Measurements from ENCODE around the gene COL4A1. TPM values are rescaled to one million over a fixed set of nuclear protein-coding genes. Genes with fewer than 3 reads are reported as not detected.

Gene COL4A1
- 10 to 100 TPM; 19.6 to 65.3 TPM for total RNA-seq
- long read RNA-seq, partial matches to known transcripts, result 14 of 14 reads
- long read RNA-seq, other reads (novel, unspliced or antisense), result 0 of 14 reads

- intact Hi-C loops (cut with DNase I, micrococcal nuclease), result no loop called here
- ATAC-seq (peak; percentile 53), DNase-seq (peak in 1 of 2 donors; percentile 48)
Measured at GRCh38 chr13:110306960-110307766, at the start of gene COL4A1, which contains the start of gene COL4A2. COL4A1 (minus strand) TSS chr13:110307157; CDS start chr13:110307027, 130 bp downstream. COL4A2 (plus strand) TSS chr13:110307284; CDS start chr13:110307904, 620 bp downstream.

DNA sequence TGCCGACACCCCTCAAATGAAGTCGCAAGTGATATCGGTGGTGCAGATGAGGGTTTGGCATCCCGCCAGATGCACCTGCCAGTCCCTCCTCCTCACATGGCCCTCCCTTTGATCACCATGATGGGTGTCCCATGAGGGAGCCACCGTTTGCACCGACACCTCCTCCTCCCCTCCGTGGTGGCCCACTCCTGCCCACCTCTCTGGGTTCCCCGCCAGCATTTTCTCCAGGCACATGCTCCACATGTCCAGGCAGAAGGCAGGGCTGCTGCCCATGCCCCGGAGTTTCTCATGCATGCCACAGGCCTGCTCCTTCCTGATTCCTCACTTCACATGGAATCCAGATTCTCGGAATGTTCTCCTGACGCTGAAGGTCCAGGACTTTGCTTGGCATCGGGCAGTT is 49.4 kb upstream of the COL4A1 start:
- intact Hi-C loops (cut with DNase I, micrococcal nuclease), result no loop called here
- ATAC-seq, result no peak
- DNase-seq, result no peak

- no peak for DNase-seq
- ATAC-seq, result peak; percentile 23
- intact Hi-C loops (cut with DNase I, micrococcal nuclease), result no loop called here
Measured at GRCh38 chr13:110354715-110355473, 47.9 kb upstream of the COL4A1 start.

DNA sequence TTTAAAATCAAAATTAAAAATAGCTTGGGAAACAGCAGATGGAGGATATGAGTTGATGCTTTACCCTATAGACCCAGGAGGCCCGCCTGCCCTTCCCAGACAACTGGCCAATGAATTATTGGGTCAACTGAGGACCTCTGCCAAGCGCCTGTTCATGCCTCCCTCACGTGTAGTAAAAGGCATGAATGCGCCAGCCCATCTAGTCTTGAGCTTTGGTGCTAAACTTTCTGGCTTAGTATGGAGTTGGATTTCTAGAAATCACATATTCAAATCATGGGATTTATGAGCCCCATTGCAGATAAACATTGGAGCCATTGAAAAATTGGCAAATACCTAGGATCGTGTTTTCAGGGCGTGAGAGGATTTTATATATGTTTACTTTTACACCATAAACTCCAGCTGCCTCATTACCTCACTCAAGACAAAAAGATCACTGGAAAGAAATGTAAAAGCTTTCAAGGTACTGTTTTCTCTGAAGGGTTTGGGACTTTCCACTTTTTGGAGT is 47.2 kb upstream of the COL4A1 start:
- peak; percentile 87 for ATAC-seq
- intact Hi-C loops (cut with DNase I, micrococcal nuclease), result no loop called here

DNA sequence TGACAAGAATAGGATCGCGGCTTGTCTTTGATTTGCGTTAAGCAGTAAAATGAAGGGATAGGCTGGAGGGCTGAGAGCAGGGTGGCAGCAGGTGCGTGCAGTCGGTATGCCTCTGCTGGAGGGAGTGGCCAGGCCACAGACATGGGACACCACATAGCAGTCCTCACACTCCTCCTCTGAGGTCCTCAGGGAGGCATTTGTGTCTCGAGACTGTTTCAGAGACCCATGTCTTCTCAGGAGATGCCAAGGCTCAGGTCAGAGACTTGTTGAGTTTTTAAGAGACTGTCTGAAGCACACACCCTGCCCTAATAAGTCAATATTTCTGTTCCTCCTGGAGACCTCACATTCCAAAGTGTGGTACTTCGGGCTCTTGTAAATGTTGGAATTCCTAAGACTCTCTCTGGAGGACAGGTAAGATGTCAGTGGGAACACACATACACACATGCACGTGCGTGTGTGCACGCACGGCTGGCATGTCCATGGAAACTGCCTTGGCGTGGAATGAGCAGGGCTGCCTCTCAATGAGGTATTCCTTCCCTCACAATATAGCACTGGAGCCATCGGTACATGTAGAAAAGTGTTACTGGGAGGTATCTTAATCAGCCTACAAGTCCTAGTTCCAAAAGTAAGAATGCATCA is 46.5 kb upstream of the COL4A1 start:
- ATAC-seq (peak; percentile 80), DNase-seq (peak in 1 of 2 donors; percentile 38)
- intact Hi-C loops (cut with DNase I, micrococcal nuclease), result no loop called here

More for the DNA sequence above, 47.2 kb upstream of the COL4A1 start:
- DNase-seq, result peak in 1 of 2 donors; percentile 42

- no peak for ATAC-seq
- intact Hi-C loops (cut with DNase I, micrococcal nuclease), result no loop called here
- peak in 1 of 2 donors; percentile 36 for DNase-seq
Measured at GRCh38 chr13:110352735-110353134, 45.8 kb upstream of the COL4A1 start.

DNA sequence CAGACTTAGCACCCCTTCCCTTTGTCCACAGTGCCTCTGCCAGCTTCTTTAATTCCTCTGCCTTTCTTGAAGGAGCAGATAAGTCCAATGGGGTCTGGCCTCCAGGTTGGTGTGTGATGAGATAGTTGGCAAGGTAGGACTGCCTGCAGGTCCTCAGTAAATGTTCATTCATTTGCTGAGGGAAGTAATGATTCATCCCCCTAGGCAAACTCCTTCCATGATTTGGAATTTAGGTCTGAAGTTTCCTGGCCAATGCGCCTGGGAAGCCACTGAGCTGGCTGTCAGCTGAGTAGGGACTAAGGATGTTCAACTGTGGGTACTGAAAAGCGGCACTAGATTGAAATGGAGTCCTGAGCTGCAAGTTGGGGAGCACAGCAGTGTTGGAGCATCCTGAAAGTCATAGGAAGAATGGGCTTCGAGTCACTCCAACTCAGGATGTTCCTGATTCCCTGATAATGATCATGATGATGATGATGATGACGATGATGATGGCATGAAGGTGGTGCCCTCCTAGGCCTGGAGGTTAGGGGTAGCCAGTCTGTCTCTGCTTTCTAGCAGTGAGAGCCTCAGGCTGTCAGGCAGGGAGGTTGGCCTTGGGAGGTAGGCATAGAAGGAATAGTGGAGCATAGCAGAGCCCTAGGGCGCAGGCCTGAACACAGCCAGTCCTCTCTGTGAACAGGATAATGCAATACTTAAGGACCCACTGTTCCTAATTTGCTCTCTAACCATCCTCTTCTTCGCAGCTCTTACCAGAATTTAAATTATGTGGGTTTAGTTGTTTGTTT is 44.9 kb upstream of the COL4A1 start:
- intact Hi-C loops (cut with DNase I, micrococcal nuclease), result no loop called here
- DNase-seq (no peak), ATAC-seq (no peak)

- ATAC-seq, result no peak
- intact Hi-C loops (cut with DNase I, micrococcal nuclease), result no loop called here
- no peak for DNase-seq
Measured at GRCh38 chr13:110350509-110350908, 43.6 kb upstream of the COL4A1 start.

DNA sequence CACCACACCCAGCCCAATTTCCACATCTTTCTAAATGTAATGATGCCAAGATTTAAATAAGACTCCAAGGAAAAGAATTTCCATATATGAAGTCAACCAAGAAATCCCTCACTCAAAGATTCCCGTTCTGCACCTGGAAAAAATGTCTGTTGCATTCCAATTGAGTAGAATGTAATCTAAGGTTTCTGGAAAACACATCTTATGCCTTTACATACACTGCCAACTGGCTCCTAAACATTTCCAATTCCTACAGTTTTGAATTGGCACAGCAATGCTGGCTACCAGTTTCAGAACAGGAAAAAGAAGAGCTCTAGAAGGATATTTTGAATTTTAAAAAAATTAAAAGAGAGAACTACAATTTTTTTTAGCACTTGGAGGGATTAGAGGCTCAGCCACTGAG is 43.1 kb upstream of the COL4A1 start:
- ATAC-seq, result no peak
- intact Hi-C loops (cut with DNase I, micrococcal nuclease), result no loop called here

GRCh38 chr13:110349239-110349638 is 42.3 kb upstream of the COL4A1 start:
- DNase-seq (no peak), ATAC-seq (no peak)
- intact Hi-C loops (cut with DNase I, micrococcal nuclease), result no loop called here

More for the DNA sequence above, 43.1 kb upstream of the COL4A1 start:
- no peak for DNase-seq

DNA sequence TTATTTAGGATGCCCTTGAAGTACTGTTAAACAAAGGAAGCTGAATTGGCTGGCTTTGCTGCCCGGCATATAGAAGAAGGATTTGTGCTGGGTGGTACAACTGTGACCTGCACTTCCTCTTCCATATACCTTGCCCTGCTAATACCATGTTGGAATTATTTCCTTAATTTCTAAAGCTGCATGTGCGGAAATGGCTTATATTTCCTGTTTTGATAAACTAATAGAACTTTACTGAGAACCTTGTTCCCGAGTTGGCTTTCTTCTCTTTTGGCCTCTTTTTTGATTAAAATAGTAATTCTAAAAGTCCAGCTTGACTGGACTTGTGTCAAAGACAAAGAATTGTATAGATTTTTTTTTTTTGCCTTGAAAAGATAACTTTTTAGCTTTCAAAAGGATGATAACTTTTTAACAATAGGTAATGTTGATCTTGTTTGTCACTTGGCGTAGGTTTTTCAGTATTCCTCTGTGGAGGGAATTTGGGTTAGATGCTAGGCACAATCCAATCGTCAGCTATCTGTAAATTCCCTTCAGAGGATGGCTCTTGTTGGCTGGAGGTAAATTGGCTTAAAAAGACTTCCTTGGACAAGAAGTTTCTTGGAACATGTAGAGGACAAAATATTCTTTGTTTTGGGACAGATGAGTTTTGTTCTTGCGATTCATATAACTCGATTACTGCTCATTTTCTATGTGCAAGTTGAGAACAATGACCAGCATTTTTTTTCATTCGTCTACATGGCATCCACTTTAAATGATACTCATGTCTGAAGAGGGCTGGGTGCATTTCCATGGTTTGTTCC is 41.5 kb upstream of the COL4A1 start:
- DNase-seq (no peak), ATAC-seq (no peak)
- intact Hi-C loops (cut with DNase I, micrococcal nuclease), result no loop called here

- ATAC-seq (peak; percentile 9), DNase-seq (no peak)
- intact Hi-C loops (cut with DNase I, micrococcal nuclease), result no loop called here
Measured at GRCh38 chr13:110347535-110348308, 40.8 kb upstream of the COL4A1 start.

DNA sequence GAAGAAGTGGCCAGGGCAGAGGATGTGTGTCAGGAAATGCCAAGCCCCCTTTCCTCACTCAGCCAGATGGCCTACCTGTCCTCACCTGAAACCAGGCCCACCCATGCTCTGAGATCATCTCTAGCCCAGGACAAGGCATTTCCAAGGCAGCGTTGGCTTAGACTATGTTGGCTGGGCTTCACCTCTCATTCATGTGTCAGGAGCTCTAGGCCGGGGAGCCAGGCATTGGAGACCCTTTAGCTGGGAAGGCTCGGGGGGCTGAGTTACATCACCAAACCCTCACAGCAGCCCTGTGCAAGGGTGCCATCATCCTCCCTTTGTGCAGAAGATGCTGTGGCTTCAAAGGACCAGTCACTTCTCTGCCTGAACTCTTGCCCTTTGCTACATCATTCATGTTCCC is 40.1 kb upstream of the COL4A1 start:
- DNase-seq, result no peak
- intact Hi-C loops (cut with DNase I, micrococcal nuclease), result no loop called here
- ATAC-seq, result no peak

DNA sequence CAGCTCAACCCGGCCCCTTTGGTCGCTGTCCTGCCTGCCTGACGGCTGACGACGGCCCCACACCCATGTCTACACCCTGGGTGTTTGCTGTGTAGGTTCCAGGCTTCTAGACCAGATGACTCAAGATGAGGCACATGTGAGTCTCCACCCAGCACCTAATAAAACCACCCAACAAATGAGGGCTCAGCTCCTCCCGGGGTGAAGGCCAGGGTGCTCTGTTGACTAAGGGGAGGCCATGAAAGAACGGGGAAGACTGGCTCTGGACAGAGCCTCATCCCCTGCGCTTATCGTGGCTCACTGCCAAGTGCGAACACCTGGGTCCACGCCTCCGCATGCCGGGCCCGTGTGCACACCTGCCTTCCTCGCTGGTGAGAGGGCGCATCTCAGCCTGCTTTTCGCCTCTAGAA is 39.7 kb upstream of the COL4A1 start:
- intact Hi-C loops (cut with DNase I, micrococcal nuclease), result no loop called here

GRCh38 chr13:110345701-110346100 is 38.7 kb upstream of the COL4A1 start:
- no peak for ATAC-seq
- intact Hi-C loops (cut with DNase I, micrococcal nuclease), result no loop called here
- no peak for DNase-seq

More for the DNA sequence above, 39.7 kb upstream of the COL4A1 start:
- ATAC-seq (peak; percentile 94), DNase-seq (peak; percentile 86 to 87)

DNA sequence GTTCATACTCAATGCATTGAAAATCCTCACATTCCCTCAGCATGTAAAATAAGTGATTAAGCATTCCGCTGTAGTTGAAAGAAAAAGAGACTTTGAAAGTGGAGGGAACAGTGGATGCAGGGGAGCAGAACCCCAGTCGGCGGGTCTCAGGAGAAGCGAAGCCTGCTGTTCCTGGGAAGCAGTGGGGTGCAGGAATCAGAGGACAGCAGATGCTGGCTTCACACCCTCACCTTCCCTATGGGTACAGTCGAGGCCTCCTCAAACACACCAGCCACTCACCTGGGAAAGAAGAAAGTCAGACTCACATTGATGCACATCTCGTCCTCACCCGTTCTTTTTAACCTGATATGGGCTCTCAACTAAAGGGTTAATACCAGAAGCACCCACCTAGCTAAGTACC is 38.3 kb upstream of the COL4A1 start:
- DNase-seq (no peak), ATAC-seq (no peak)

GRCh38 chr13:110344320-110344719 is 37.4 kb upstream of the COL4A1 start:
- DNase-seq (no peak), ATAC-seq (no peak)
- intact Hi-C loops (cut with DNase I, micrococcal nuclease), result no loop called here

More for the DNA sequence above, 38.3 kb upstream of the COL4A1 start:
- intact Hi-C loops (cut with DNase I, micrococcal nuclease), result no loop called here
